RWPE2 (cell line): ENCODE data around the gene TCAP.

Experiments used
- ATAC-seq: fragments of 200-7000 bp; cut with Tn5 transposase; 3 replicates; pipeline ENCODE4 v1.9.1; 2021; ENCODE audit warnings: low read depth
- DNase-seq: peaks from one replicate; pipeline ENCODE4 v3.0.0-alpha.2; 2020; ENCODE audit warnings: low spot score
- H3K27ac ChIP-seq: fragments of 450-650 bp; 2 replicates; pipeline ENCODE4 v1.5.1; 2017; ENCODE audit warnings: mild to moderate bottlenecking; ENCODE audit not compliant: poor library complexity, severe bottlenecking
- H3K27me3 ChIP-seq: fragments of 250-450 bp; sonication (Bioruptor Pico); 2 replicates; pipeline ENCODE4 v1.5.1; 2021; ENCODE audit warnings: mild to moderate bottlenecking, moderate library complexity; ENCODE audit not compliant: insufficient read depth, poor library complexity, severe bottlenecking
- H3K36me3 ChIP-seq: fragments of 250-450 bp; sonication (Bioruptor Pico); 2 replicates; pipeline ENCODE4 v1.5.1; 2020; ENCODE audit warnings: low read depth, mild to moderate bottlenecking, moderate library complexity
- H3K4me1 ChIP-seq: fragments of 250-450 bp; sonication (Bioruptor Pico); 2 replicates; pipeline ENCODE4 v1.5.1; 2021; ENCODE audit warnings: mild to moderate bottlenecking, moderate library complexity; ENCODE audit not compliant: insufficient read depth, poor library complexity, severe bottlenecking
- H3K4me3 ChIP-seq: fragments of 250-450 bp; sonication (Bioruptor Pico); 2 replicates; pipeline ENCODE4 v1.5.1; 2021; ENCODE audit warnings: mild to moderate bottlenecking, moderate library complexity; ENCODE audit not compliant: severe bottlenecking
- H3K9me3 ChIP-seq: fragments of 250-450 bp; sonication (Bioruptor Pico); 2 replicates; pipeline ENCODE4 v1.5.1; 2021; ENCODE audit warnings: mild to moderate bottlenecking, moderate library complexity; ENCODE audit not compliant: severe bottlenecking
- TF ChIP-seq, protein P1 (sequence below): fragments of 450-650 bp; IDR thresholded peaks from one replicate; pipeline ENCODE4 v1.5.1; 2017; ENCODE audit warnings: mild to moderate bottlenecking, moderate library complexity; ENCODE audit not compliant: poor library complexity, severe bottlenecking

Gene TCAP

GRCh38 chr17:39618246-39618913, 46.8 kb upstream of the TCAP start:
- no peaks in the 10 kb centered on the region for H3K4me1 ChIP-seq
- no peaks in the 10 kb centered on the region for H3K9me3 ChIP-seq
- H3K4me3 ChIP-seq = peak overlapping the region; percentile 53
- peak overlapping the region; percentile 42 for H3K27ac ChIP-seq
- no peaks in the 10 kb centered on the region for H3K27me3 ChIP-seq
- H3K36me3 ChIP-seq = no peaks in the 10 kb centered on the region
- TF ChIP-seq, protein P1, sequence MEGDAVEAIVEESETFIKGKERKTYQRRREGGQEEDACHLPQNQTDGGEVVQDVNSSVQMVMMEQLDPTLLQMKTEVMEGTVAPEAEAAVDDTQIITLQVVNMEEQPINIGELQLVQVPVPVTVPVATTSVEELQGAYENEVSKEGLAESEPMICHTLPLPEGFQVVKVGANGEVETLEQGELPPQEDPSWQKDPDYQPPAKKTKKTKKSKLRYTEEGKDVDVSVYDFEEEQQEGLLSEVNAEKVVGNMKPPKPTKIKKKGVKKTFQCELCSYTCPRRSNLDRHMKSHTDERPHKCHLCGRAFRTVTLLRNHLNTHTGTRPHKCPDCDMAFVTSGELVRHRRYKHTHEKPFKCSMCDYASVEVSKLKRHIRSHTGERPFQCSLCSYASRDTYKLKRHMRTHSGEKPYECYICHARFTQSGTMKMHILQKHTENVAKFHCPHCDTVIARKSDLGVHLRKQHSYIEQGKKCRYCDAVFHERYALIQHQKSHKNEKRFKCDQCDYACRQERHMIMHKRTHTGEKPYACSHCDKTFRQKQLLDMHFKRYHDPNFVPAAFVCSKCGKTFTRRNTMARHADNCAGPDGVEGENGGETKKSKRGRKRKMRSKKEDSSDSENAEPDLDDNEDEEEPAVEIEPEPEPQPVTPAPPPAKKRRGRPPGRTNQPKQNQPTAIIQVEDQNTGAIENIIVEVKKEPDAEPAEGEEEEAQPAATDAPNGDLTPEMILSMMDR = no peak
- ATAC-seq (no peak), DNase-seq (no peak)

DNA sequence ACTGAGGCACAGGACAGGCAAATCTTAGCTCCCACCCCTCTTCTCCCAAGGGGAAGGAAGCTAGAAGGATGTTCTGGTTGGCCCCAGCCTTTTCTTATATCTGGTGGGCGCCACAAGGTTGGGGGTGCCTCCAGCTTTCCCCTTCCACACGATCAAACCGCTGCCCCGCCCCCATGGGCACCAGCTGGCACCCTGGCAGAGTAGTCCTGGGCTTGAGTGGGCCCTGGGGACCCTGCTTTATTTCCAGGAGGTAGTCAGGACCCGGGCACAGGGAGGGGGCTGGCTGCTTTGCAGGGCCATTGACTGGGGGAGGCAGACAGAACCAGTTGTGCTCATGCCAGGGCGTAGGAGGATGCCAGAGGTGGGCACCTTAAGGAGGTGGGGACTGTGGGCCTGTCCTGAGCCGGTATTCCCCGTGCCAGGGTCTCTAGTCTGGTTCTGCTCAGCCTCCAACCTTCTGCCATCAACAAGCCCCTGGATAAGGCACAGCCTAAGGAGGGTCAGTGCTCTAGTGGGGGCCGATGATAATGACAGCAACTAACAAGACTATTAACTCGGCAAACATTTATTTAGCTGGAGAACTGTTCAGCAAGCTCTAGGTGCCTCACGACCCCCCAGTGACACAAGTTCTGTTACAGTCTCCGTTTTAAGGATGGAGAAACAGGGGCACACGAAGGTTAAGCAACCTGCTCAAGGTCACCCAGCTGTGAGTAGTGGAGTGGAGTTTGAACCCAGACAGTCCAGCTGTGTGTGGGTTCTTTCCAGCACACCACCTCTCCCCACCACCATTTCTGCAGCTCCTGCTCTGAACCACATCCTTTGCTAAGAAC, 46.0 kb upstream of the TCAP start:
- Histone ChIP-seq H3K4me3 (no peak overlapping the region), H3K27ac (no peak overlapping the region), H3K9me3 (no peaks in the 10 kb centered on the region), H3K36me3 (no peaks in the 10 kb centered on the region), H3K27me3 (no peaks in the 10 kb centered on the region), H3K4me1 (no peaks in the 10 kb centered on the region)
- no peak for ATAC-seq
- TF ChIP-seq, protein P1 = no peak
- no peak for DNase-seq

GRCh38 chr17:39619786-39620101, 45.4 kb upstream of the TCAP start:
- no peaks in the 10 kb centered on the region for H3K36me3 ChIP-seq
- DNase-seq = no peak
- TF ChIP-seq, protein P1 = no peak
- no peaks in the 10 kb centered on the region for H3K4me1 ChIP-seq
- no peaks in the 10 kb centered on the region for H3K27me3 ChIP-seq
- H3K4me3 ChIP-seq = no peak overlapping the region
- no peak for ATAC-seq
- H3K27ac ChIP-seq = no peak overlapping the region
- no peaks in the 10 kb centered on the region for H3K9me3 ChIP-seq

- no peaks in the 10 kb centered on the region for H3K9me3 ChIP-seq
- DNase-seq (no peak), ATAC-seq (peak; percentile 56)
- no peak overlapping the region for H3K27ac ChIP-seq
- no peak overlapping the region for H3K4me3 ChIP-seq
- peaks cover 5% of the 10 kb centered on the region for H3K4me1 ChIP-seq
- H3K36me3 ChIP-seq = no peaks in the 10 kb centered on the region
- H3K27me3 ChIP-seq = peaks cover 2% of the 10 kb centered on the region
- TF ChIP-seq, protein P1 = peak; percentile 97
These were observed 43.4 kb upstream of the TCAP start for GRCh38 chr17:39621523-39622379.
